NCI-H446 treated with DMSO at 0.1 percent for 48 hours (cell line): ENCODE measurements around the gene PLD1.
"Not testable (repeated sequence)": the region's sequence is repeated elsewhere in the genome, so short reads cannot be mapped to it uniquely, and the experiment has no call there.

Source experiments
- DNase-seq: peaks from one replicate; lab custom pipeline; 2025; lab: John Stamatoyannopoulos, UW

PLD1 gene

DNA sequence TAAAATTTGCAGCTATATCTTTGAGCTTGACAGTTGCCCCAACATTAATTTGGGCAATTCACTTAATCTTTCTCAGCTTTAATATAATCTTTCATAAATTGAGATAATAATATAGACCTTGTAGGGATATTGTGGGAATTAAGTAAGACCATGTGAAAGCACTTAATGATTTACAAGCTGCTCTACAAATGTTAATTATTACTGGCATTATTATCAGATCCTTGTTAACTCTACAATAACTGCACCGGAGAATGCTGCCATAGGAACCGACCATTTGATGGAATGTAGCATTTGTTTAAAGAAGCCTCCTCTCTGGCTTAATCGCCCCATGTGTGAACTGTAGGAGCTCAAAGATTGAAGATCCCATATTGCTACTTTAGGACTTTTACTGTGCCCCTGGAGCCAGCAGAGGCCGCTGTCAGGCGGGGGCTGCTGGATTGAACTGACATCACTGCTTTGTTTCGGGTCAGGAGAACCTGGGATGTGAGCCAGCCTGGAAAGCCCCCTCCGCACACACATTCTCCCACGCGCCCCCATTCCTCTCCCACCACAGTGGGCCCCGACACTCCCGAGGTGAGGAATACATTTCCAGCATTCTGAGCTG lies 195.9 kb downstream of the PLD1 start:
- DNase-seq = no peak

DNA sequence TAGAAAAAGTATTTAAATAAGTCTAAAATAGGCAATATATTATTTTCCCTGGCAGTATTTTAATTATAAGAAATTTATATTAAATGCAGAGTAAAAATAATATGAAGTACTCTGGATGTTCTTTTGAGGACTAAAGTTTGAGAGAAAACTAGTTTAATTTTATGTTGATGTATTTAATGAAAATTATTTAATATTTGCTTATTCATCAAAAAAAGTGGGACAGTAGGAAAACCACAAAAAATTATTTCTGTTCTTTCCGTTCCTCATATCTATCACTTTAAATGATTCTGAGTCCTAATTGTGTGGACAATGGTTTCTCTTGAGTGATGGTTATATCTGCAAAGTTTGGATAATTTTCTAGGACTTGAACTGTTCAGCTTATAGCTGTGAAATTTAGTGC lies 202.8 kb downstream of the PLD1 start:
- no peak for DNase-seq

DNA sequence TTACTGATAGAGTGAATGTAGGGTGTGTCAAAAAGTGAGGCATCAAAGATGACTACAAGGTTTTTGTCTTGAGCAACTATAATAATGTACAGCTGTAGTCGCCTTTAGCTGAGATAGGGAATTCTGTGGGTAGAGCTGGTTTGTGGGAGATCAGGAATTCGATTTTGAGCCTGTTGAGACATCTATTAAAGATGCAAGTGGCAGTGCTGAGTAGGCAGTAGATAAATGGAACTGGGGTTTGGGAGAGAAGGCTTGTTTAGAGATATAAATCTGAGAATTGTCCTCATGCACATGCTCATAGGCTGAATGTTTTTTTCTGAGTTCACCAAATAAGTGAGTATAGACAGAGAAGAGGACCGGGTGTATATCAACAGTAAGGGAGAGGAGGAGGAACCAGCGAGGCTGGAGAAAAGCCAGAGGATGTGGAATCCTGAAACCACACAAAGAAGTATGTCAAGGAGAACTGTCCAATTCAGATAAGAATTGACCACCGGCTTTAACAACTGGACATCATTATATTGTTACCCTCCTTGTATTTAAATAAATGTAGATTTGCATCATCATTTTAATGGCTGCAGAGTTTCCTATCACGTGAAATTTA lies 204.0 kb downstream of the PLD1 start:
- DNase-seq = no peak

DNA sequence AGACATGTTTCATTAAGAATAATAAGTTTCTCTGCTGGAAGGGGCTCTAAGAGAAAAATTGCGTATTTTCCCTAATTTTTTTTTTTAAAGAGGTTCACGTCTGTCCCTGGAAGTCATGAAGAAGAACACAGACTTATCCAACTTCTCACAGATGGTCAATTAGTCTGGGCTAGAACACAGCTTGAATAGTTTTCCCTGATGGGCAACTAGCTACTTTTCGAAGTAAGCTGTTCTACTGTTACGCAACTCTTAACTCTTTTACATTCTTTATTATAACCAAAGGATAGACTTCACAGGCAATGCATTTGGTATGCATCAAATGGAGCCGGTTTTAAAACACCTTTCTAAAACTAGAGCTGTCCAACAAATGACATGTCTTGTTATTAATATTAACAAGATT lies 205.9 kb downstream of the PLD1 start:
- DNase-seq = no peak

DNA sequence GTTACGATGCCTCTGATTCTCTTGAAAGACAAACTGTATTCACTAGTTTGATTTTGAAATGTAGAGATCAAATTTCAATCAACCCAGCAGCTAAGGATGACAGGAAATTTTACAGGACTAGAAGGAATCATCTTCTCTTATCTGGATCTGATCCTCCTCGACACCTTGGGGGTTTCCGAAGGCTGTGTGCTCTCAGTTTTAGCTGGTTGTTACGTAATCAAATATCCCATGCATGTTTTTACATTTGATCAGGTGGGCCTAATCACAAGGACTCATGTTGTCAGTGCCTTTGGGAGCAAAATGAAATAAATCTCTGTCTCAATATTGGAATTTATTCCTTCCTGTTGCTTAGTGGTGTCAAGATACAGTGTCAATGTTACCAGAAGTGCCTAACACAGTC lies 208.2 kb downstream of the PLD1 start:
- DNase-seq = no peak

DNA sequence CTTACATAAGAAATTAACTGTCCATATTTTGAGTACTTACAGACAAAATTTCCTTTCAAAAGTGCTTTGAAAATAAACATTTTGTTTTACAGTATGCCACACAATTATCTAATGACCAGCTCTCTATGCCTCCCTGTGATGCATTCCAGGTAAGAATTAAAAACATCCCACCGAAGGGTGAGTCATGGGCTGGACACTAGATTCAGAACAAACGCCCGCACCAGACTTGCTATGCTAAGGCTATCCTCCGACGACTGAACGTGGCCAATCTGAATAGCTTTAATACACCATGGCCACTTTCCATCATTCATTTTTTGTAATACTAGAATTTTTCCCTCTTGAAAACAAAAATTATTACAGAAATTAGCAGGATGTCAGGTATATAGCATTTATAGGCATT lies 210.3 kb downstream of the PLD1 start:
- DNase-seq = no peak

DNA sequence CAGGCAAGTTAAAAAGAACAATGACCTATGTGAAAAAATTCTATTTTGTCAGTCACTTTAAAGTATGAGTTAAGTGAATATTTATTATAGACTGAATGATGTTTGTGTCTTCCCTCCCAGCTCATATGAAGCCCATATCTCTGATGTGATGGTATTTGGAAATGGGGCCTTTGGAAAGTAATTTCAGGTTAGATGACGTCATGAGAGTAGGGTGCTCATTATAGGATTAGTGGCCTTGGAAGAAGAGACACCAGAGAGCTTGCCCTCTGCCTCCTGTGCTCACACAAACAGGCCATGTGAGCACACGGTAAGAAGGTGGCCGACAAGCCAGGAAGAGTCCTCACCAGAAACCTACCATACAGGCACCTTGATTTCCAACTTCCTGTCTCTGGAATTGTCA lies 211.3 kb downstream of the PLD1 start:
- DNase-seq = no peak

DNA sequence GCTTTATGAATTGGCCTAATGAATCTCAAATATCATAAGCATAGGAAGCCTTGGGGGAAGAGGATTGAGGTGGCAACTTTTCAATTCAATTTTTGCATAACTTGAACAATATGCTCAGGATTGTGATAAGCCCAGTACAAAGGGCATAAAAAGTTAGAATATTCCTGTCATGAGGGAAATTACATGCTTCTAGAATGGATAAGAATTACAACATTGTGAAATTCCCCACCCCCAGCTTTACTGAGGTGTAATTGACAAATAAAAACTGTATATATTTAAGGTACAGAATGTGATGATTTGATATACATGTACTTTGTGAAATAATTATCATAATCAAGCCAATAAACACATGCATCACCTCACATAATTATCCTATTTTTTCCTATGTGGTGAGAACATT lies 217.5 kb downstream of the PLD1 start:
- DNase-seq = no peak

DNA sequence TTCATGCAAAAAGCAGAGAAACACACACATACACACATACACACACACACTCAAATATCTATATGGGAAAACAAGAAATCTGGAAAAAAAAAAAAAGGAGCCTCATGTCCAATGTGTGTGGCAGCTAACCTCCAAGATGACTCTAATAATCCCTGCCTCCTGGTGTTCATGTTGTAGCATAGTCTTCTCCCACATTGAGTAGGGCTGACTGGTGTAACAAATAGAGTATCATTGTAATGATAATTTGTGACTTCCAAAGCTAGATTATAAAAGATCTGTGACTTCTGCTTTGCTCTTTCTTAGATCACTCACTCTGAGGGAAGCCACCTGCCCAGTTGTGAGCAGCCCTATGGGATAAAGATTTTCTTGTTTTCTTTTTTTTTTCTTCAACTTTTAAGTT lies 219.2 kb downstream of the PLD1 start:
- no peak for DNase-seq

DNA sequence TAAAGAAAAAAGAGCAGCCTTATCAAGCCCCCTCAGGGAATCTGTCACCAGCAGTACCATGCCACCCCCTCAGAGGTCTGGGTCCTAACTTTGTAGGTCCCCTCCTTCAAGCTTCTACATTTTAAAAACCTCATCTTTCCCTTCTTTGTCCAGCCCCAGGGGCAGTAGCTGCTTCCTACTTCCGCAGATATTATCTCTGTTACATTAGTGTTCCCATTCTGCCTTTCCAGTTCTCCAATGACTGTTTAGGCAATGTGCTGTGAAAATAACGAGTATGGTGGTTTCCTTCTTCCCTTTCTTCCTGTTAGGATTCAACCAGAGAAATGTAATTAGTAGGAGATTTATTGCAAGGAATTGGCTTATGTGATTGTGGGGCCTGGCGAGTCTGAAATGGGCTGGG lies 224.0 kb downstream of the PLD1 start:
- no peak for DNase-seq

DNA sequence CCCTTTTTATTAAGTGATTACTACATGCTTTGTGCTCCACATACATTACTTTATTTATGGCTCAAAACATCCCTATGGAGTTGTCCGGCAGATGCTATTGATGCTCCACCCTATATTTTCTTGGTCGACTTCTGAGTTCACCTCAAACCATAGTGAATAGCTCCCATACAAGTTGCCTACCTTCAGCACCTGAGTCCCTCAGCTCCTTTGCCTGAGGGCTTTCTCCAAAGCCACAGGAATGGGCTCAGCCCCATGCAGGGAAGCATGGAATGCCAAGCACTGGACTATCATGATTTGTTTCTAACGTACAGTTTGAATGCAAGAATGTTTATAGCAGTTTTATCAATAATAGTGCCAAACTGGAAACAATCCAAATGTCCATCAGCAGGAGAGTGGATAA lies 225.2 kb downstream of the PLD1 start:
- DNase-seq = no peak

DNA sequence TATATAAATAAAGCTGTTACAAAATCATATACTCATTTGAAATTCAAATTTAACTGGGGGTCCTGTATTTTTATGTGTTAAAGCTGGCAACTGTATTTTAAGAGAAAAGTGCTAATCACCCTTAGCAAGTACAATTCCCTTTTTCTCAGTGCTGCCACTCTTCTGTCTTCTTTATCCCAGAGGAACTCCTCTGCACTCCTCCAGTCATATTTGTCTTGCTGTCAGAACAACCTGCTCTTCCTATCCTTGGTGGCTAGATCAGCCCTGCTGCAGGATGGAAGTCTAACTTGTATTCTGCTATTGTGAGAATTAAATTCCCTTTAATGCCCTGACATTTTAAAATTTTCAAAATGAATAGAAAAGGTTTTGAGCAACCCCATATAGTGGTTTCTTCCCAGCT lies 226.2 kb downstream of the PLD1 start:
- no peak for DNase-seq

DNA sequence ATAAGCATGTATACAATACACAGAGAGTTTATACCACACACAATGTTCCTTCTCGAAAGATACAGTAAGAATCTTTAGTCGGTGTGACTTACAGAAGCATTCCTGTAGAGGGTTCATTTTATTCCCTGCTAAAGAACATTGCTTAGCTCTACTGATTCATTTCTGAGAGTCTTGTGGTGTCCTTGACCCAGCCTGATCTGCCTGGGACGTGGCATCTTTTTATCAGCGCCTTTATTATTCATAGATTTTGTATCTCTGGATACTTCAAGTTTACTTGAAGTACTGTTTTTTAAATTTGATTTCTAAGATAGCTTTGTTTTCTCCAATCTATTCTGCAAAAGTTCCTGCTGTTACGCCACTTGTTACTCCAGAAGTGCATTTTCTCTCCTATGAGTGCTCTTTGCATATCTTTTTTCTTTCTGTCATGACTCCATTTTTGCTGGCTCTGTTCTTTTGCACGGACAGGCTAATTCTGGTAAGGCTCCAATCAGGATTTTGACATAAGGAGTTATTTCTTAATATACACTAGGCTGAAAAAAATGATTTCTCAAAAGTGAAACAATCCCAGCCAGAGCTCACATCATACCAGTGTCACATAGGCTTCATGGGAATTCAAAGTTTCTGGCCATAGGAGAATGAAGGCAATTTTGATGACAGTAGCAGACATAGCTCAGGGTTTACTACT lies 235.6 kb downstream of the PLD1 start:
- DNase-seq = no peak

DNA sequence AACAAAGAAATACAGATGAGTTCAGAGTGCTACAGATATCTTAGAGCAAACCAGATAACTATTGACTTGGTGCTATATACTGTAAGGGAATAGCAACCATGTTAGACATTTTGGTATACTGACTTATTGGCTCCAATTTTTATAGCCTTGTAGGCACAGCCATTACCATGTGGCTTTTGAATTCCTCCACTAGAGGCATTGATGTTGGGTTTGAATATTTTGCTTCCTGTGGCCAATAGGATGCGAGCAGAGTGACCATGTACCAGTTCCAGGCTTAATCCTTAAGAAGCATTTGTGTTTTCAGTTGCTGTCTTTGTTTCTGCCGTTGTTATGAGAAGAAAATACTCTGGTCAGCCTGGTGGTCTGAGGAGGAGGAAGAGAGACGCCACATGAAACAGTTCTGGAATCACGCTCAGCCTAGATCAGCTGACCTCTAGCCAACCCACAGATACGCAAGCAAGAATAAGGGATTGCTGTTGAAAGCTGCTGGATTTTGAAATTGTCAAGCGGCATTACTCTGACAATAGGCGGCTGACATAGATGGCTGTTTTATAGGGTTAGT lies 240.6 kb downstream of the PLD1 start:
- no peak for DNase-seq

DNA sequence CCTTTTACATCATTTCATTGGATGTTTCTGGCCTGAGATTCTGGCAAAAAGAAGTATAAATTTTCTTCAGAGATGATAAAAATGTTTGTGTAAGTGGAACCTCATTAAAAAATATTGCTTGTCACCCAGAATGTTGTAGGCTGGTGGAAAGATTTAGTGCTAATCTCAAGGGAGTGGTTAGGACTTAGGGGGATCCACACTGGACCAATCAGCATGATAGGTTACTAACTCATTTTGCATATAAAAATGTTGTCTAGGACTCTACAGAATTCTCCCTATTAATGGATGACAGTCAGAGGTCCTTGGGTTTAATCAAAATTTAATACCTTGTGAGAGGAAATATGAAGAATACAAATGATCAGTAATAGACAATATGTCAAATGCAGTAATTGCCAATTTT lies 241.5 kb downstream of the PLD1 start:
- DNase-seq = no peak

DNA sequence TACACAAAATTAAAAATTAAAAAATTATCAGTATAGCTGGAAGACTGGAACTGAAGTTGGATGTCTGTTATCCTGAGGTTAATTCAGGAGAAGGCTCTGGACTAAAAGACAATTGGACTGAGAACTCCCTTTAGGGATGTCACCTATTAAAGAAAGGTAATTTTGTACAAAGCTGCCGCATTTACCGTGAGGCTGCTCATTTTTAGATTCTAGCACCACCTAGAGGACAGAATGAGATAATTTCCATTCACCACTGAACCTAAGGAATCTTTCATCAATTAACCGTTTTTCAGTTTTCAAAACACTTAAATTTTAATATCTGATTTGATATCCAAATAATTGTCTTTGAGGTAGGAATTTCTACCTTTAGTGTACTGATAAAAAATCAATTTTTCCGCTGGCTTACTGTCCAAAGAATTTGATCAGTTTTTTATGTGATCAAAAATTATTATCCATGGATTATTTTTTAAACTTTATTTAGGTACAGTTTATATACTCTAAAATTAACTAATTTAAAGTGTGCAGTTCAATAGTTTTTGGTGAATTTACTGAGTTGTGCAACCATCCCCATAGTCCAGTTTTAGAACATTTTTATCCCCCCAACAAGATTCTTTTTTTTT lies 243.4 kb downstream of the PLD1 start:
- DNase-seq = peak; percentile 39

DNA sequence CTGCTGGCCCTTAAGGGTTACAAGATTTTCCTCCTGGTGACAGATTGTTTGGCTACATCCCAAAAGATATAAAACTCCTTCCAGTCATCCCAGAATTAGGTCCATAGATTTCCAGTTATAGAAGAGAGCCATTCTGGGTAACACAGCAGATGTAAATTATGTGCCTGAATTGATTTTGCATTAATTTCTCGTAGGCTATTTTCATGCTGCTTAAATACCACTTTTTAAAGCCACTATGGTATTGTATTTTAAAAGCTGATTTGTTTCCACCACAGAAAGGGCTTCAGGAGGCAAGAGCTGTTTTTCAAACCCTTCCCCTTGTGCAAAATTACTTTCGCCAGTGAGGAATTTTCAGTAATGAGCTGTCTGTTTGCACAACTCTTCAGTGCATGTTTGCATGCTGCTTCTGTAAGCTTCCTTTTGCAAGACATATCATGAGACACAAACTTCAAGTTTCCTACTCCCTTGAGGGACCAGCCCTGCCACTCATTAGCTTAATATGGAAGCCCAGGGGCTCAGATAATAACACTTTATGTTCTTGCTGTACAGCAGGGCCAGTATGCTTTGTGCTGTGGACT lies 244.7 kb downstream of the PLD1 start:
- DNase-seq = peak; percentile 82

DNA sequence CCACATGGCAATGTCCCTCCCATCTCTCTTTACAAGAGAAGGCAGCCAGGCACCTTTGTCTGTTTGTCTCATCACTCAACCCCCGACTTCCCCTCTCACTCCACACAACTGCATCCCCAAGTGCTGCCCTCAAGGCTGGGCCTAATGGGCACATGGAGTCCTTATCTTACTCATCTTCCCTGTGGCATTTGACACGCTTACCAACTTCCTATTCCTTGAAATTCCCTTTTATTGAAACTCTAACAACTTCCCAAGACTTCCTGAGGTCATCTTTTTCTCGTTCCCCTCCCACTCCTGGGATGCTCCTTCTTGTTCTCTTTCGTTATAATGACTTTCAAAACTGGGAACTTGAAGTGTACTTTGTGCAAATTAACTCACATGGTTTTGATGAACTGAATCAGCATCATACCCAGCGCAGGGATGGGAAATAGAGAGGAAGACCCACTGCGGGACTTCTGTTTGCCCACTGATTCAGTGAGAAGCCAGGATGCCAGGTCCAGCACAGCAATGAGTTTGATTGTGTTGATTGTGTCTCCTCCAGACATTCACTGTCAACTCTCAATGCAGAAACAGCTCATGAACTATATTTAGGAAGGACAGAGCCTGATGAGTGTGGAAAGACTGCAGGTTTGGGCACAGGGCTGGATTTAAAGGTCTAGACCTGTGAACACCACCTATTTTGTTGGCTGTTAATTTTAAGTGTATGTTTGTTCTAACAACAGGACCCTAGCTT lies 245.4 kb downstream of the PLD1 start:
- no peak for DNase-seq

DNA sequence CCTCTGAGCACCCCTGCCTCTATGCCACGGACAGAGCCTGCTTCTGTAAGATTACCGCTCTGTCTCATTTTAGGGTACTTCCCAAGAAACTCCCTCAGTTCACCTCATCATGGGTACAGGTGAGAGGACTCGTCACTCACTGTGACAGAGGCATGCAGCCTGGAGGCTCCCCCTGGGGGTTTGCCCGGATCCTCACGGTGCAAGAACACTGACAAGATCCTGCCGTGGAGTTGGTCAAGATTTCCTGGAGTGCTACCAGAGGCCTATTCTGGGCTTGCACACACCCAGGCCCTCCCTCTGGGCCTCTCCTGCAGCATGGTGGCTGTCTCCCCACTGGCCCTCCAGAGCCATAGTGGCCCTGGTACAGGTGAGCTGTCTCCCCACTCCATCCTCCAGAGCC lies 247.0 kb downstream of the PLD1 start:
- DNase-seq = no peak

DNA sequence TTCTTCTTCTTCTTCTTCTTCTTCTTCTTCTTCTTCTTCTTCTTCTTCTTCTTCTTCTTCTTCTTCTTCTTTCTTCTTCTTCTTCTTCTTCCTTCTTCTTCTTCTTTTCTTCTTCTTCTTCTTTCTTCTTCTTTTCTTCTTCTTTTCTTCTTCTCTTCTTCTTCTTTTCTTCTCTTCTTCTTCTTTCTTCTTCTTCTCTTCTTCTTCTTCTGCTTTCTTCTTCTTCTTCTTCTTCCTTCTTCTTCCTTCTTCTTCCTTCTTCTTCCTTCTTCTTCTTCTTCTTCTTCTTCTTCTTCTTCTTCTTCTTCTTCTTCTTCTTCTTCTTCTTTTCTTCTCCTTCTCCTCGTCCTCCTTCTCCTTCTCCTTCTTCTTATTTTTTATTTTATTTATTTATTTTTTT lies 247.8 kb downstream of the PLD1 start:
- DNase-seq = not testable (repeated sequence)

DNA sequence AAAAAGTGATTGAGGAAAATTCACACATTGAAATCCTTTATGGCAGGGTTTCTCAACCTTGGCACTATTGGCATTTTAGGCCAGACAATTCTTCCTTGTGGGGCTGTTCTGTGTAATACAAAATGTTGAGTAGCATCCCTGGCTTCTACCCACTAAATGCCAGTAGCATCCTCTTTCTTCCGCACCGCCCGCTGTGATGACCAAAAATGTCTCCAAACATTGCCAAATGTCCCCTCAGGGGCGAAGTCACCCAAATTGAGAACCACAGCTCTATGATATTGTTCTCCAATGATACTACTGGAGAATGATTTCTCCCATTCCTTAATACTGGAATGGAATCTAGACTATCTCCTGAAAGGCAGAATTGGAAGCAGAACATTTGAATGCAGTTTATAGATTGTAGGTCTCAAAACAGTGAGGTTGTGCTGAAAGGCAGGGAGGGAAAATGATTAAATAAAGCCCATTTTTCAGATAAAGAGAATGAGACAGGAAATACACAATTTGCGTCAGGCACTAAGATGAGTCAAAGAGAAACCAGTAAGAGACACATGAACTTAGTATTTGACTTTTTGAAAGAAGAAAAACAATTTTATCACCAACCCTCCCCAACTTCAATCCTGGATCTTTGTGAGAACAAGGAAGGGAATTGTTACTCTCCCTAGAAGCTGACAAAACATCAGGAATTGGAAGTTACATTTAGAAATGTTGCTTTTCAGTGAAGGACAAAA lies 248.5 kb downstream of the PLD1 start:
- no peak for DNase-seq
